Suppressor macrophage treated with lipopolysaccharide for 1 hour (primary cell): ENCODE results near the gene SNTG2.
"Not testable (repeated sequence)": the region's sequence is repeated elsewhere in the genome, so short reads cannot be mapped to it uniquely, and the experiment has no call there.

Experiments used
- DNase-seq, 3 donors: peaks; one replicate each; pipeline ENCODE4 v3.0.0-alpha.2; 2020 to 2022

SNTG2 gene

DNA sequence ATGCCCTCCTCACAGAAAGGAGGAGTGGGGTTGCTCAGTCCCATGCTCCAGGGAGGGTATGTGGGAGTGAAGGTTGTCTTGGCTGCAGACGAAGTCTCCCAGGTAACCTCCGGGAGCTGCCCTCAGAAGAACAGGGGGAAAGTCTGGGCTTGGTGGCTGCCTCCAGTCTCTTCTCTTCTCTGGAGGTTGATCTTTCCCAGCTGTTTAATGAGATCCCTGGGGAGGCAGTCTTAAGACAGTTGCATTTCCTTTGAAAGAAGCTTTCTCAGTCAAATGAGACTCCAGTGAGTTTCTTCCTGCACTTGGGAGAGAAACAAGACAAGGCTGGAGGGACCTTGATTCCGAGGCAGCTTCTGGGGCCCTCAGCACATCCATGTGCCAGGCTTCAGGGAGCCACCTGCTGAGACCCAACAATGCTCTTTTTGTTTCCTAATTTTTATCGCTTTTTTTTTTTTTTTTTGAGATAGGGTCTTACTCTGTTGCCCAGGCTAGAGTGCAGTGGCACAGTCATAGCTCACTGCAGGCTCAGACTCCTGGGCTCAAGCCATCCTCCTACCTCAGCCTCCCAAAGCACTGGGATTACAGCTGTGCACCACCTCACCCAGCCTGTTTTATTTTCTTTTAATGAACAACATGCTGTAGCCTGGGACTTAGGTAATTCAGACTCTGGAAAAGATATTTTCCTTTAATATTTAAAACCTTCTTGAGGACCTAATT is 390.9 kb downstream of the SNTG2 start:
- DNase-seq: no peak

DNA sequence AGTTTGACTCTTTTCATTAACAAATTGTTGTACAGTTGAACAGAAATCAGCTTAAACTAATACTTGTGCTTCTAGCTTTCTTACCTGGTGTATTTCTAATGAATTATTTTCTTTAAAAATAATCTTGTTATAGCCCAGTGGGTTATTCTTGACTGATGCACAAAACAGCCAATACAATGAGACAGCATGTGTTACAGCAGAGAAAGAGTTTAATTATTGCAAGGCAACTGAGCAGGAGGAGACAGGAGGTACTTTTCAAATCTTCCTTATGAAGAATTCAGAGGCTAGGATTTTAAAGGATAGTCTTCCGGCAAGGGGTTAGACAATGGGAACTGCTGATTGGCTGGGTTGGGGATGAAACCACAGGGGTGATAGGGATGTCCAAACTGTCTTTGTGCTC is 398.1 kb downstream of the SNTG2 start:
- no peak for DNase-seq

DNA sequence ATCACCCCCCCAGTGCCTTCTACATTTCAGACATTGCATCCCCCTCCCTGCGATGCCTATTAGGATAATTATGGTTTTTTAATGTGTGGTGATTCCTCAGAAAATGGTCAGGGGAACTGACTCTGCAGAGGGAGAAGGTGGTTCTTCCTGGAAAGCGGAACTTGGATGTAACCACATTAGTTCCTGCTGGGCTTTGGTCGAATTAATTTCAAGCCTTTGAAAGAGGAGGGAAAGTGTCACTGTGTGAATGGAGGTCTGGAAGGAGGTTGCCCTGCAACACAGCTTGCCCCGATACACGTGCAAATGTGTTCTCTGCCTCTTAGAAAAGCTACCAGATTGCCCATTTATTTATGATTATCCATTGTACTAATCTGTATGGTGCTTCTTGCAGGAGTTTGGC is 399.5 kb downstream of the SNTG2 start:
- DNase-seq: no peak

DNA sequence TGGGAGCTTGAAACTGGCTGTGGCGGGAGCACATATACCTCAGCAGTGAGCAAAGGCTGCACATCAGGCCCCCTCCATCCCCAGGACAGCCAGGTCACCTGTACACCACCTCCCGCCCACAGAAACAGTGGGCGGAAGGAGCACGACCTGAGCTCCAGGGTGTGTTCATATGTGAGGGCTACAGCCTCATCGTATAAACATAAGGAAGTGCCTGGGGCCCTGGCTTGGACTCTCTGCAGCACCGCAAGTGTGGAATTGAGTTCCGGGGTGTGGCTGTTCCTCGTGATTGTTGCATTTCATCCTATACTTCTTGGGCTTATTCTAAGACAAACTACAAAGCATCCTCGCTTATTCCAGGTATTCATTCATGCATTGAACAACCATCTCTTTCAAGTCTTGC is 402.5 kb downstream of the SNTG2 start:
- no peak for DNase-seq

DNA sequence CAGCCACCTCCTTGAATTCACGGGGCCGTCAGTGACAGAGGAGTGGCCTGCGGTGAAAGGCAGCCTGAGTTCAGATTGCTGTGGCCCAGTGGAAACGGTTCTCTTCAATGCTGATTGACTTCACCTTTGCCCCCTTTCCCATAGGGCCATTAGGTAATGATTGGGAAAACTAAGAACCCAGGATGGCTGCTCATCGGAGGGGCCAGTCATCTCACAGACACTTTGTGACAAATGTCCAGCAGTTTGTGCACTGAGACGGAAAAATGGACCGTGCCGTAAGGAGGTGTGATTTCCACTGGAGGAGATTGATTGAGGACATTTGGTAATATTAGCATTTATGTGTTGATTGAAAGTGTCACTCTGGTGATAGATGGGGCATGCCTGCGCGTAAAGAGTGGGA is 402.9 kb downstream of the SNTG2 start:
- DNase-seq: no peak

DNA sequence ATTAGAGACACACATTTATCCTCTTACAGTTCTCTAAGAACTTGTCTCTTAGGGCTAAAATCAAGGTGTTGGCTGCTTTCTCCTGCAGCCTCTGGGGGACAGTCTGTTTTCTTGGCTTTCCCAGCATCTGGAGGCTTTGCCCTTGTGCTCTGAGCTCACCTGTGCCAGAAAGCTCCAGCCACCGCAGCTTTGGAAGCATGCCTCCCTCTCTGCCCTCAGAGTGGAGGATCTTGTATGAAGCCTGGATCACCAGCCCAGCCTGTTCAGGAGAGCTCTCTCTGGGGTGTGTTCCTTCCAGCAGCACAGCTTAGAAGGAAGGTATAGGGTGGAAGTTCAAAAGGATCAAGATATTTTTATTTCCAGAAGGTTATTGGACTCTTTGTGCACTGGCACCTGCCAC is 409.5 kb downstream of the SNTG2 start:
- DNase-seq: no peak

DNA sequence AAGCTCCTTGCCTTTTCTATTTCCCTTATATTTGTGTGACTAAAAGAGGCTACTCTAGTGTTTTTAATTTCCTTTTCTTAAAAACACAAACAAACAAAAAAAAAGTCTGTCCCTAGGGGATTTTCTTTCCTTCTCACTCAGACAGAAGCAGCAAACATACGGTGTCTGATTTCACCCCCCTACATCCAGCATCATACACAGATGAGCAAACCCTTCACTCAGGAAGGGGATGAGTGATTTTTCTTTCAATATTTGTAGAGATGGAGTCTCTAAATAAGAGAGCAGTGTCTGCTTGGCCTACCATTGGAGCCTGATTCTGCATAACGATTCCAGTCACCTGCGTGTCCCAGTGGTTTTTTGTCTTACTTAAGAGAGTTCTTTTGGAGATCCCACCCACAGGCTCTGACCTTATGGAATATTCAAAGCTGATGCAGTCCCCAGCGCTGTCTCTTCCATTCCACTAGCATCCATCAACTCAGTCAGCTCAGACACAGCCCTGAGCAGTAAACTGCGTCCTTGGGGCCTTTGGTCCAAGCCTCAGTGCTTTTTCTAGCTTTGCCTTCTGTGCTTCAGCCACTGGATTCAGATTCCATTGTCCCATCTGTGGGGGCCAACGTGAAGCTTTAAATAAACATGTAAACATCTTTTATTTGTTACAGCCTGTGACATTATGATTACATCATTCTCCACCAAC is 410.1 kb downstream of the SNTG2 start:
- no peak for DNase-seq

DNA sequence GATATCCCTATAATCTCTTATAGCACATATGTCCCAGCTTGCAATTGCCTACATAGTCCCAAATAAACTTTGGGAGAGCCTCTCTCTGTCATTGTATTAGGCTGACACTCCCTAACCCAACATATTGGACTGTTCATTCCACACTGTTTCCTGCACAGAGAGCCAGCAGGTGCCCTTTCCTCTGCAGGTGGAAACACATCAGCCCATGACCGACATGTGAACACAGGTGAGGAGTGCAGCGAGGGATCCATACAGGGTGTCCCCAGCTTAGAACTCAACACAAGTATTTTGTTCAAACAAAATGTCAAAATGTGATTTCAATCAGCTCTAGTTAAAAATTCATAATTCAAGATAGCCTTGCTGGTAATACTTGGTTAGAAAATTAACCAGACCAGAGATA is 412.7 kb downstream of the SNTG2 start:
- no peak for DNase-seq

DNA sequence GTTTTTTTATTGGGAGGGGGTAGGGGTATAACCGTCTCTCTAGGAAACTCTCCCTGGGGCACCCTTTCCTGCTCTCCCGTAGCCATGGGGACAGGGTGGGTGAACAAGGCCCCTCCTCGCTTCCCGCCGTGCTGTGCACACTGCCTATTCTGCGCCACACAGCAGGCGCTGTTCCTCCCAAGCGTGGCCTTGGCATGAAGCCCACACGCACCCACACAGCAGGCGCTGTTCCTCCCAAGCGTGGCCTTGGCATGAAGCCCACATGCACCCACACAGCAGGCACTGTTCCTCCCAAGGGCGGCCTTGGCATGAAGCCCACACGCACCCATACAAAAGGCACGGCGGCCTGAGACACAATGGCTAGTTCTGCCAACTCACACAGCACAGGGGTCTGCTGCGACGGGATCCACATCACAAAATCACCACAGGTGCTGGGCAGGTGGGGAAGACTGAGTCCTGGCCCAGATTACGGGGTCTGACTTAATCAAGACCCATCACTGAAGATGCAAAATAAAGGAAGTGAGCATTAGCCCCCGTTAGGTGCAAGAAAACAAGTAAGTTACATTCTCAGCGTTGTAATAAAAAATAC is 416.0 kb downstream of the SNTG2 start:
- peak; percentile 45 to 61 (median 56) for DNase-seq

DNA sequence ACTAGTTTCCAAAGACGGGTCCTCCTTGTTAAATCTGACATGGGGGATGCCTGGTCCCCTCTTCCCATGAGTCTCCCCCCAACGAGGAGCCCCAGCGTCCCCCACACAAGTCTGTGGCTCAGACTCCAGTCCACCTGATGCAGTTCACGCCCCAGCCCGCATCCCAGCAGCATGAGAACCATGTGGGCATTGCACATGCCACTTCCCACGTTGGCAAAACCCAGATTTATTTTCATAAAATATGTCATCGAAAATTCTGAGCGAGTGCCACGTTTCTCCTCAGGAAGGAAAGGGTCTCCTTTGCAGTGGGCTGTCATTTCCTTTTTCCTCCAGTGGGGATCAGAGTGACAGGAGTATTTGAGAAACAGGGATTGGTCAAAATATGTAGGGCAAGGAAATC is 417.0 kb downstream of the SNTG2 start:
- DNase-seq: no peak

DNA sequence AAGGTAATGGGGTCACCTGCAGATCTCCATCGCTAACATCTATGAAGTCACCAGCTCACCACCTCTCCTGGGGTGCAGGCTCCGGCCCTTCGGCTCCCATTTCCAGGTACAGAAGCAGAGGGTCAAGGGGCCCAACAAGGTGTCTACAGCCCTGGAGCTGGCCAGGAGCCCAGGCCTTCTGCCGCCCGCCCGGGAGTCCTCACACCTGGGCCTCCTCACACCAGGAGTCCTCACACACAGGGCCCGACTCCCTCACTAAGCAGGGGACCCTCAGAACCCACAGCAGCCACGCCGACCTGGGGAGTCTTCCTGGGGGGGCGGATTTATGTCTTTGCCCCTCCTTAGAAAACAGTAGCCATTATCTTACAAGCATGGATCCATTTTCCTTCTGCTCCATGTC is 419.3 kb downstream of the SNTG2 start:
- no peak for DNase-seq

DNA sequence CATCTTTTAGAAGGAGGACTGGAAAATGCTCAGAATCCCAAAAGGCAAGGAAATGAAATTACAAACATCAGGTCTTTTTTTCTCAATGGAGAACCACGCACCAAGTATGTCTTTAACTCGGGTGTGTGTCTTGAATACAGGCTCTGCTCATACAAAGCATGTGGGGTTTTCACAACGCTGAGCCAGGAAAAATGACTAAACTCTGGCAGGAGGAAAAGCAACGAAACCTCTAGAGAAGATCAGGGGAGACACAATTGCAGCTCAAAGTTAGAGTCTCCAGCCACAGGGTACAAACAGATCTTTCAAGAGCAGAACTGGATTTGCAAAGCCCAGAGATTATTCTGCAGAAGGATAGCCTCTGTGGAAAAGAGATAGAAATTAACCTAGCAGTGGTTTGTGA is 419.8 kb downstream of the SNTG2 start:
- no peak for DNase-seq

DNA sequence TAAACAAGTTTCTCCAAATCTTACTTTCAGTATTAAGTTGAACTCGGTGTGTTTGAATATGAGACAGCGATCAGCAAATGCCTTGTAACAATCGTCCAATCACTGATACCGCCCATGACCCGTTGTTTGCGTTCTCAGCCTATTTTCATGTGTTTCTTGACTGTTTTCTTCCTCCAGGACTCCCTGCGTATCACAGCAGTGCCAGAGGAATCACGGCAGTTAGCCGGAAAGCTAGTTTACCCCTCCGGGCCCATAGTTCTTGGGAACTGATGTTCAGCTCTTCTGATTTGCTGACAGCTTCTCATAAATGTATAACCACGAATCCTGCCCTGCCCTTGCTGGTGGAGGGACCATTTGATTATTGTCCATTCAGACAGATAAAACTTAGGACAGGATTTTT is 420.4 kb downstream of the SNTG2 start:
- DNase-seq: no peak

DNA sequence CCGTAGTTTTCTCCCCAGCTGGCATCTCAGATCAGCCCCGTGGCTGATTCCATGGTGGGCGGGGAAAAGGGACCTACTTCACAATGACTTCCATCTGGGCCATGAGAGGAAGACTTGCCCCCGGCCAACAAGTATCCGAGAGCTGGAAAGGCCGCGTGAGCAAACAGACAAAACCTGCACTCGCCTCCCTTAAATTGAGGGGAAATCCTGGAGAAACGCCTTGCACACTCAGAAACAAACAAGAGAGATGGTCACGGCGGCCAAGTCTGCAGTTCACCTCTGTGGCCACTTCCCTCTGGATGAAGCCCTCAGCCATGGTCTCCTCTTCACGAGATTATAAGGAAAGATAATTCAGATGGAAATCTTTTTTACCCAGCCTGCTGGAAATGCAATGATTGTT is 423.2 kb downstream of the SNTG2 start:
- no peak for DNase-seq

DNA sequence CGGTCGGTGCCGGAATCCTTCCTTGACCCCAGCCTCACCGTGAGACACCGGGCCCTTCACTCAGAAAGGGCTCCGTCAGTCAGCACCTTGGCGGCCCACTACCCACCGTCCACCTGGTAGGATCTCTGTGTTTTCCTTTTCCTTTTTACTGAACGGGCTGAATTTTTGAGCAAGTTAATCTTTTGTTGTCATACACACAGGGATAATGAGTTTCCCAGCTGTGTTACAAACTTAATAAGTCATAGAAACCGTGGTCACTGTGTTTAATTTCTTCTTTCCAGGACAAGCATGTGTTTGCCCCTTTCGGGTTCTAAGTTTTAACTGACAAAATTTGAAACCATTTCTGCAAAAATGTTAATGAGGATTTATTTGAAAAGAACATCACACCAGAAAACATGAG is 423.6 kb downstream of the SNTG2 start:
- DNase-seq: no peak

DNA sequence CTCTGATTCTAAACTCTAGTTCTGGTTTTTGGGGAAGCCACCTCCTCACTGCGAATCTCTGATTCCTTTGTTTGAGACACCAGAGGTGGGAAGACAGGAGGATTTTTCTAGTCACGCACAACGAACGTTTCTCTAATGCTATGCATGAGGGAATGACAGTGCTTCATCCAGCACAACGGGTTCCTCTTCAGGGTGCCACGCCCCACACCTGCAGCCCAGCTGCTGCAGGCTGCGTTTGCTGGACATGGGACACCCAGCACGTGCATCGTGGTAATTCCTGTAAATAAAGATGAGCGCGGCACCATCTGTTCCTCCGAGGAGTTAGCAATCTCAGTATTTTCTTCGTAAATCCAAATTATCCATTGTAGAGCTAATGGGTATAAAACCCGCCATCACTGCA is 425.1 kb downstream of the SNTG2 start:
- no peak for DNase-seq

DNA sequence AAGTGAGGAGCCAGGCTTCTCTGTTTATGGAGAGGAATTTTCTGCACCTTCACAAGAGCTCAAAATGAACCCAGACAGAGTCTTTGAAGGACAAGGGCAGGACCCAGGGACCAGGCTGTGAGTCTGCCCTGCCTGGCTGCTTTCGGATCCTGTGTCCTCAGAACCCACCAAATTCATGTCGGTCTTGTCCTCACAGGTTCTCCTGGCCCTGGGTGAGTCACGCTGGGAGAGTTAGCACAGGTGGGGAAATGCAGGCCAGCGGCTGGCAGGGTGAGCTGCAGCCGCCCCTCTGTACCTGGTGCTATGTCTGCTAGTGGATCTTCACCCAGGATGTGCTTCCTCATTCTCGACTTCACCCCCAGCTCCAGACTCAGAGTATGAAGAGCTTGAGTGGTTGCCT is 426.8 kb downstream of the SNTG2 start:
- DNase-seq: no peak

DNA sequence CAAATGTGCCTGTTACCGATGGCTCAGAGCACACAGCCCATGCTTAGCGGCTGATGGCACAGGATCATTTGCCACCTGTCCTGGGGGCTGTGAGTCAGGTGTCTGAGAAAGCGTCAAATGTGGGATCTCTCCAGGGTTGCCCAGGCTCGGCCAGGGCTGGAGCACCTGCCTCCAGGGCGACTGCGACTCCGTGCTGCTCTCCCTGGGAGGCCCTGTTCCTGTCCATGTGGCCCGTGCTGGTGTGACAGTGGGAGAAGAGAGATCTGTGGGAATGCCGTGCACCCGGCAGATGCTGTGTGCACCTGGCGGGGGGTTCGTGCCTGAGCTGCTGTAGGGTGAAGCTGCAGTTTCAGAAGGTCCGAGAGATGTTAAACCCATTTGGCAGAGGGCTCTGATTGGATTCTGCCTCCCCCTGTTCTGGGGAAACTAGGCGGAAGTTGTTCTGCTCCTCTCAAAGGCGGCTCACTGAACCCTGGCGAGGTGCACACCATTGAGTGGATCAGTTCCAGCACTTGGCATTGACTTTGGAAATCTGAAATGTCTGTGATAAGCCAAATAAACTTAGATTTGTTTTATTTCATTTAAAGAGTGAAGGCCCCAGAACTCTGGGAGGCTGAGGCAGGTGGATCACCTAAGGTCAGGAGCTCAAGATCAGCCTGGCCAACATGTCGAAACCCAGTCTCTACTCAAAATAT is 428.0 kb downstream of the SNTG2 start:
- no peak for DNase-seq

DNA sequence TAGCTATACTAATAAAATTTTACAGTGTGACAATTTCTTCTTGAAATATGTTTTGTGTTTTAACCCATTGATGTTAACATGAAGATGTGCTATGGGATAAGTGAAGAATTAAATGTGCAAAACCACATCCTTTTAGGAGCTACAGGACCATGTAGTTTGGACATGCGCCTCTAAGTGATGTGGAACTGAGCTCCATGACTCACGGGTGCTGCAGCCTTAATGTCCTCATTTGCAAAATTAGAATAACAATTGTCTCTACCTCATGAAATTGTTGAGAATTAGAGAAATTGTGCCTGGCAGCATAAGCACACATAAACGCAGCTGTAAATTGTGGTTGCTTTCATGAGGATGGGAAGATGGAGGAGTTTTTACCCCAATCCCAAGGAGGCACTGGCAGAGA is 431.0 kb downstream of the SNTG2 start:
- no peak for DNase-seq

DNA sequence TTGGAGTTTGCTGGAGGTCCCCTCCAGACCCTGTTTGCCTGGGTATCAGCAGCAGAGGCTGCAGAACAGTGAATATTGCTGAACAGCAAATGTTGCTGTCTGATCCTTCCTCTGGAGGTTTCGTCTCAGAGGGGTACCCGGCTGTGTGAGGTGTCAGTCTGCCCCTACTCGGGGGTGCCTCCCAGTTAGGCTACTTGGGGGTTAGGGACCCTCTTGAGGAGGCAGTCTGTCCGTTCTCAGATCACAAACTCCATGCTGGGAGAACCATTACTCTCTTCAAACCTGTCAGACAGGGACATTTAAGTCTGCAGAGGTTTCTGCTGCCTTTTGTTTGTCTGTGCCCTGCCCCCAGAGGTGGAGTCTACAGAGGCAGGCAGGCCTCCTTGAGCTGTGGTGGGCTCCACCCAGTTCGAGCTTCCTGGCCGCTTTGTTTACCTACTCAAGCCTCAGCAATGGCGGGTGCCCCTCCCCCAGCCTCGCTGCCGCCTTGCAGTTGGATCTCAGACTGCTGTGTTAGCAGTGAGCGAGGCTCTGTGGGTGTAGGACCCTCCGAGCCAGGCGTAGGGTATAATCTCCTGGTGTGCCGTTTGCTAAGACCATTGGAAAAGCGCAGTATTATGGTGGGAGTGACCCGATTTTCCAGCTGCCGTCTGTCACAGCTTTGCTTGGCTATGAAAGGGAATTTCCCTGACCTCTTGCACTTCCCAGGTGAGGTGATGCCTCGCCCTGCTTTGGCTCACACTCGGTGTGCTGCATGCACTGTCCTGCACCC is 437.5 kb downstream of the SNTG2 start:
- DNase-seq: not testable (repeated sequence)

DNA sequence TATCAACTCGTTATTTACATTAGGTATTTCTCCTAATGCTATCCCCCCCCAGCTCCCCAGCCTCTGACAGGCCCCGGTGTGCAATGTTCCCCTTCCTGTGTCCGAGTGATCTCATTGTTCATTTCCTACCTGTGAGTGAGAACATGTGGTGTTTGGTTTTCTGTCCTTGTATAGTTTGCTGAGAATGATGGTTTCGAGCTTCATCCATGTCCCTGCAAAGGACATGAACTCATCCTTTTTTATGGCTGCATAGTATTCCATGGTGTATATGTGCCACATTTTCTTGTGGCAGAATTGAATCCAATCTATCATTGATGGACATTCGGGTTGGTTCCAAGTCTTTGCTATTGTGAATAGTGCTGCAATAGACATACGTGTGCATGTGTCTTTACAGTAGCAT is 439.5 kb downstream of the SNTG2 start:
- DNase-seq: not testable (repeated sequence)

DNA sequence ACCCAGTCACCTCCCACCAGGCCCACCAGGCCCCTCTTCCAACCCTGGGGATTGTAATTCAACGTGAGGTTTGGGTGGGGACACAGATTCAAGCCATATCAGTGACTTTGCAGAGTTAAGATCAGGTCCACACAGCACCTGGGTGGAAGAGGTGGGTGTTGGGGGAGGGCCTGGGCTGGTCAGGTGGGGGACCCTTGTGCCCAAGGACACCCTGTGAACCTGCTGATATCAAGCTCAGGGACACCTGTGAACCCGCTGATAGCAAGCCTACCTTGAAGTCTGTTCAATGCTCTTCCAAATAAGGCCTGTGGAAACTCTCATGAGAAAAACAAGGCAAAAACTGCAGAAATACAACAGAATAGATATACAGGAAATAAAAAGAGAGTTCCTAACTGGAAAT is 442.7 kb downstream of the SNTG2 start:
- DNase-seq: no peak
